Choroid plexus epithelial cell (primary cell): ENCODE data around the gene ARHGEF5.
"Not testable (repeated sequence)": the region's sequence is repeated elsewhere in the genome, so short reads cannot be mapped to it uniquely, and the experiment has no call there.

Experiments
- DNase-seq: peaks from one replicate; pipeline ENCODE4 v3.0.0-alpha.2; 2010; ENCODE audit warnings: low read depth
- H3K4me3 ChIP-seq: 2 replicates; pipeline ENCODE4 v1.5.1; 2011; ENCODE audit warnings: low read depth, mild to moderate bottlenecking, control low read depth, low read length, moderate library complexity

The ARHGEF5 gene

DNA sequence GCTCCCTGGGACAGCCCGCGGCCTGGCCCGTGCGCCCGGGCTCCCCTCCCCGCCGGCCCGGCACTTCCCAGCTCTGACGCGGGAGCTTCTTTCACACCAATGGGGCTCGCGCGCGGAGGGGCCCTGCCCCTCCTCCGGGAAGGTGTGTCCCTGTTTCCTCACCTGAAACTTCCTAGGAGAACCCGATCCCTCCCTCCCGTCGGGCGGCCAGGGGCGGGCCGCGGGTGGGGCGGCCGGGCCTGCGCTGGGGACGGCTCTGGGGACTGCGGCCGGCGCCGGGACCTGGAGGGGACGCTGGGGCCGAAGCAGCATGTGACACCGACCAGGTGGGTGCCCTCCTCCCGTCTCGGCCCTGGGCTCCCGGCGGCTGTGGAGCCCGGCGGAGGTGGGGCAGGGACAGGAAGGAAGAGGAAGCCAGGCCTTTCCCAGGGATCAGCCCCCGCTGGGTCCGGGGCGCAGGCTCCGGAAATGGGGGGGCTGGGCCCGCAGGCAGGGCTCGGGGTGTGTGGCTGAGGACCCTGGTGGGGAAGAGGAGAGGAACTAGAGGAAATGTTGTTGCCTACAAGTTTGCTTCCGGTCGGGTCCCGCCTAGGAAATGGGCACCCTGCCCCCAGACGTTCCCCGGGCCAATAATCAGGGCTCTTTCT lies at the start of gene ARHGEF5:
ARHGEF5 (plus strand) TSS at position 227 of the 647 bp plus-strand sequence. CDS start 7,268 bp downstream, outside the sequence.
- H3K4me3 ChIP-seq, DNase-seq: not testable (repeated sequence)

DNA sequence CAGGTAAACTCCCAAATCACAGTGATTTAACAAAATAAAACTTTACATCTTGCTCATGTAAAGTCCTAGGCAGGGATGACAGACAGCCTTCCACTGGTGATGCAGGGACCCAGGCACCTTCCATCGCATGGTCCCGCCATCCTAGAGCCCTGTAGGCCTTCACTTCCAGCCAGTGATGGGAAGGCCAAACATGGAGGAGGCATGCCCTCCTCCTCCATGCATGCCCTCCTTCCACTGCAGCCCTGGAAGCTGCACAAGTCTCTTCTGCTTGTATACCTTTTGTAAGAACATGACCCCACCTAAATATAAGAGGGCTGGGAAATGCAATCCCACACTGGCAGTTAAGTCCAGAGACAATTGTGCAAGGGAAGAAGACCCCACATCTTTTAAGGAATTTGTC lies 45.5 kb upstream of the ARHGEF5 start:
- H3K4me3 ChIP-seq, DNase-seq: not testable (repeated sequence)

DNA sequence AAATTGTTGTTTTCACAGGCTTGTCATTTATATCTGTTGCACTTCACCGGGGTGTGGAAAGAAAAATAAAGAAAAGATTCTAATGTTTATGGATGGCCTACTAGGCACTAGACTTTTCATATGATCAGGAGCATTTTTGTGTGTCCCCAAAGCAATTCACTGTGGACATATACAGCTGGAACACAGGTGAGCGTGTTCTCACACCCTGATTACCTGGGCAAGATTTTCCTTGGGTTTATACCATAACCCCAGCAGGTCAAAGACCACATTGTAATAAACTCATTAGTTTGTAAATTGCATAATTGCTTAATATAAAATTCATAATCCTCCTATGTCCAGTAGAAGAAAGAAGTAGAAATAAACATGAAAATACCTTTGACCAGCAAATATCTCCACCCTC lies 44.0 kb upstream of the ARHGEF5 start:
- not testable (repeated sequence) for DNase-seq, H3K4me3 ChIP-seq

GRCh38 chr7:144311872-144312469 lies 43.2 kb upstream of the ARHGEF5 start, which contains the start of gene OR2A1:
TSS of gene OR2A1 (plus strand) at chr7:144312419. CDS start at chr7:144318125, 5,706 bp downstream.
- not testable (repeated sequence) for H3K4me3 ChIP-seq, DNase-seq

GRCh38 chr7:144317537-144317936 lies 37.7 kb upstream of the ARHGEF5 start:
- DNase-seq, H3K4me3 ChIP-seq: not testable (repeated sequence)

DNA sequence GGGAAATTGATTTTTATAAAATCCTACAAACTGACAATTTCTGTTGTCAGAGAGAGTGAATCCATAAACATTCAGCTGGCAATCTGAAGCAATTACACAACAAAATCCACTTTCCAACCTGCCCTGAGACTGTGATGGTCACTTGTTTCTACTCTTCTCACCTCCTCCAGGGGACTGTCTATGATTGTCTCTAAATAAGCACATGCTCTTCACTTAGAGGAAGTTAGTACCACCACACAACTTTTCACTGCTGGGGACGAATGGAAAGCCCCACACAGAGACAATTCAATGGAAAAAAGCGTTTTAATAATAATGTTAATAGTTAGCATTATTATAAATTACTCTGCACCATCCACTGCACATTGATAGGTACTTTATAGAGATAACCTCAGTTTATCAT lies 35.7 kb upstream of the ARHGEF5 start:
- not testable (repeated sequence) for H3K4me3 ChIP-seq, DNase-seq

- not testable (repeated sequence) for H3K4me3 ChIP-seq, DNase-seq
Measured at GRCh38 chr7:144321677-144322206, 33.5 kb upstream of the ARHGEF5 start.

DNA sequence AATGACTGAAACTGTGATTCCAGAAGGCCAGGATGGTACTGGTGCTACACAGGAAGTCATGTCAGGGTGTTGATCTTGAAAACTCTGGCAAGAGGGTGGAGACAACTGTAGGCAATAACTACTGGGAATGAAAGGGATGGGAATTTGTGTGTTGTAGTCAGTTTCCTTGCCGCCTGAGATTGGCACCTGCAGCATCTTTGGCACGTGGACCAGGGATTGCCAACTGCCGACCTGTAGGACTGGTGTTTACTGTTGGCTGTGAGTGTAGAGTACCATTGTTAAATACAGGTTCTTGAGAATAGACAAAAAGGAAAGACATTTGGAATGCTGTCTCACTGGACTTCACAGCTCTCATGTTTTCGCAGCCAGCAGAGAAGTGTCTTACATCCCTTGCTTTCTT lies 31.8 kb upstream of the ARHGEF5 start:
- not testable (repeated sequence) for DNase-seq, H3K4me3 ChIP-seq

DNA sequence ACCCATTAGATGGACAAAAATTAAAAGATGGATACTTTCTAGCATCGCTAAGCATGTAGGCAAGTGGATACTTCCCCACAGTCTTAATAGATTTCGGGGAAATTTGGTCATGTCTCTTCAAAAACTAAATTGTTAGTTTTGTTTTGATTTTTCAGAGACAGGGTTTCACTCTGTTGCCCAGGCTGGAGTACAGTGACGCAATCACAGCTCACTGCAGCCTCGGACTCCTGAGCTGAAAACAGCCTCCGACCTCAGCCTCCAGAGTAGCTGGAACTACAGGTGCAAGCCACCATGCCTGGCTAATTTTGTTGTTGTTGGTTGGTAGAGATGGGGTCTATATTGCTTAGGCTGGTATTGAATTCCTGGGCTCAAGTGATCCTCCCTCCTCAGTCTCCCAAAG lies 29.3 kb upstream of the ARHGEF5 start:
- not testable (repeated sequence) for DNase-seq, H3K4me3 ChIP-seq

DNA sequence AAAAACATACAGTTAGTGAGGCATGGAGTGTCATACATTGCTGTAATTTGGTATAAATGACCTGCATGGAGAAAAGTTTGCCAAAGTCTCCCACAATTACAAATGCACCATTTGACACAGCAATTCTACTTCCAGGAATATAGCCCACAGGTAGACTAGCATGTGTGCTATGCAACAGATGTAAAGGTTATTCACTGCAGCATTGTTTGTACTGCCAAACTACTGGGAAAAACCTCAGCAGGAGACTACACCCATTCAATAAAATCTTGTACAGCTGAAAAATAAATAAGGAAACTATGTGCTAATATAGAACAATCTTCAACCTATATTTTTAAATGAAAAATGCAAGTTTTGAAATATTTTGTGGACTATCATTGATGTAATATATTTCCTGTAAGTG lies 25.2 kb upstream of the ARHGEF5 start:
- not testable (repeated sequence) for H3K4me3 ChIP-seq, DNase-seq

DNA sequence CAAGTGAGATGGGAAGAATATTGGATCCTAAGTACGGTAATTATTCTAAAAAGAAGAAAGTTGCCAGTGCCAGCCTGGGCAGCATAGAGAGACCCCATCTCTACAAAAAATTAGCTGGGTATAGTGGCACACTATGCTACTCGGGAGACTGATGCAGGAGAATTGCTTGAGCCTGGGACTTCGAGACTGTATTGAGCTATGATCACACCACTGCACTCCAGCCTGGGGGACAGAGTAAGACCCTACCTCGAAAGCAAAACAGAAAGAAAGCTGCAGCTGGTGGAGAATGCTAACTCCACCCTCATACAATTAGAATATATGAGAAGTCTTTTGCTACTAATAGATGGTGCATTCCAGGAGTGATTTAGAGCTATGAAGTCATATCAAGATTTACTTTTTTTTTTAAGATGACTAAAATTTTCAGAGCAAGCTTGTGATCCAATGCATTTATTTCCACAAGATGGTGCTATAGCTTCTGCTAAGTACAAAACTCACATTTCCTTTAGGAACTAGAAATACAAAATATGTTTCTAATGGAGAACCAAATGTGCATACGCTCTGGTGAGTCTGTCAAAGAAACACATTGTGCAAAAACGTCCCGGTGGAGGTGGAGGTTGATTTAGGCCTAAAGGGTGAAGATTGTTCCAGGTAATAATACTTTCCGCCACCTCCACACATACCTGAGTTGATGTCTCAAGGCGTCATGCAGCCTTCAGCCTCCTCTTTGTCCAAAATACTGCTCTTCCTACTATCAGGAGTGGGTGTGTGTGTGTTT lies 23.8 kb upstream of the ARHGEF5 start:
- H3K4me3 ChIP-seq, DNase-seq: not testable (repeated sequence)

DNA sequence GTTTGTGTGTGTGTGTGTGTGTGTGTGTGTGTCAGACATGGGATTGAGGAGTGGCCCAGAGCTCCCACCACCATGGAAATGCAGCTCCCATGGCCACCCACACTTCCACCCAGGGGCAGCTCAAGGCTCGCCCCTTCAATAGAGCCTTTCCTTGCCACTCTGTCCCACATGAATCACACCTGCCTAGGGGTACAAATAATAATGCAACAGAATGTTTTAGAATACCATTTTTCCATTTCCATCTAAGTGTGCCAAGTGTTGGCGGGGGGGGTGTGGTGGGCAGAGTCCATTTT lies 23.3 kb upstream of the ARHGEF5 start:
- H3K4me3 ChIP-seq, DNase-seq: not testable (repeated sequence)

DNA sequence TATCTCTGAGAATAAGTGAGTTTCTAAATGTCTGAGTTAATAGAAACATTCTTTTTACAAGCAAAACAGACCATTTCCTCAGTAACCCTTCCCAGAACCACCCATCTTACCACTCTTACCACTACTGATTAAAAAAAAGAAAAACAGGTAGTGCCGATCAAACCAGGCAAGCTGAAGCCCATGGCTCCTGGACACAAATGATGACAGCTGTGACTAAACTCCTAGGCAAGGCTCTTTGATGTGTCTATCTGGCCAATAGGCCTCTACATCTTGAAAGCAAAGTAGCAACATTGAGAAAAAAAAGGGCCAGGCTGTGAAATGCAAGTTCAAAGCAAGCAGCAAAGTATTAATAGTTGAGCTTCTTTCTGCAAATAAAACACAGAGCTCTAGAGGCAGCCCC lies 6.6 kb upstream of the ARHGEF5 start:
- not testable (repeated sequence) for DNase-seq, H3K4me3 ChIP-seq

DNA sequence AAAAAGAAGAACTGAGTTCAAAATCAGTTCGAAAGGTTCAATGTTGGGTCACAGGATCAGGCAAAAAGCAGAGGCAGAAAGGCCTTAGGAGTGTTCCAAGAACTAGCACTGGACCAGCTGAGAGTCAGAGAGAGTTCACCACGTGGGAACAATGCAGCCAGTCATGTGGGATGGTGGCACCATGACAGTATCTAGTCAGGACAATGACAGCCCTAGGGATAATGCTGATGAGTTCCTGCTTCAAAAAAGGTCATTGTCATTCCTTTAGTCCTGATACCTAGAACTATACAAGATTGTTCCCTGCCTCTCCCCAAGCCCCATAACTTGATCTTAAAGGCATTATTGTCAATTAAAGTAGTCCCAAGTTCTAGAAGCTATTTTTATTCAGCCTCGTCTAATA lies 3.5 kb upstream of the ARHGEF5 start:
- DNase-seq, H3K4me3 ChIP-seq: not testable (repeated sequence)

GRCh38 chr7:144356185-144356584 lies 983 bp downstream of the ARHGEF5 start:
- H3K4me3 ChIP-seq, DNase-seq: not testable (repeated sequence)

DNA sequence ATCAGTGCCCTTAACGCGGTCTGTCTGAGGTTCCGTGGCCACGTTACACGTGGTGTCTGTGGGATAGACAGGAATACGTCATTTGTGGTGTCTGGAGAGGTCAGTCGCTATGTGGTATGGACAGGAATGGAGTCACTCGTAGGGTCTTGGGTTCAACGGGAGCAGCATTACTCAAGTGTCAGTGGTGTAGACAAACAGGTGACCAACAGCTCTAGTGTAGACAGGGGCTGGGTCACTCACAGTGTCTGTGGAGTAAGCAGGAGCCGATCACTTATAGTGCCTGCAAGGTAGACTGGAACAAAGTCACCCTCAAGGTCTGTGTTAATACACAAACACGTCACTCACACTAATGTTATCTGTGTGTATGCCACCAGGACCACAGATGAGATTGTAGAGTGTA lies 1.7 kb downstream of the ARHGEF5 start:
- not testable (repeated sequence) for DNase-seq

DNA sequence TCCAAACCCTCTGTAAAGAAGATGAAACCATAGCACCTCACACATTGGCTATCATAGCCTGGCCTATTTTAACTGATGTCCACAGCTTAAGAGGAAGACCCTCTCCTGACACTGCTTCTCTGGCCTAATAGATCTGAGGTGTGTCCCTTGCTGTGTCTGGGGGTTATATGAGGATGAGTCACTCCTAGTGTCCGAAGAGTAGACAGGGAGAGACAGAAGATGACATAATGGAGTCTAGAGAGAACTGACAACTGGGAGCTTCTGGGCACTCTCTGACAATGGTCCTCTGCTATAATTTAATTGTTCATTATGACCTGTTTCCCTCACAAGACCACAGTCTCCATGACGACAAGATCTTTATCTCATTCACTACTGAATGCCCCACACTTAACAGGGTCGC lies 6.9 kb downstream of the ARHGEF5 start:
- DNase-seq, H3K4me3 ChIP-seq: not testable (repeated sequence)

More for the DNA sequence above, 1.7 kb downstream of the ARHGEF5 start:
- H3K4me3 ChIP-seq = not testable (repeated sequence)

- DNase-seq, H3K4me3 ChIP-seq: not testable (repeated sequence)
Measured at GRCh38 chr7:144365523-144365922, 10.3 kb downstream of the ARHGEF5 start.

DNA sequence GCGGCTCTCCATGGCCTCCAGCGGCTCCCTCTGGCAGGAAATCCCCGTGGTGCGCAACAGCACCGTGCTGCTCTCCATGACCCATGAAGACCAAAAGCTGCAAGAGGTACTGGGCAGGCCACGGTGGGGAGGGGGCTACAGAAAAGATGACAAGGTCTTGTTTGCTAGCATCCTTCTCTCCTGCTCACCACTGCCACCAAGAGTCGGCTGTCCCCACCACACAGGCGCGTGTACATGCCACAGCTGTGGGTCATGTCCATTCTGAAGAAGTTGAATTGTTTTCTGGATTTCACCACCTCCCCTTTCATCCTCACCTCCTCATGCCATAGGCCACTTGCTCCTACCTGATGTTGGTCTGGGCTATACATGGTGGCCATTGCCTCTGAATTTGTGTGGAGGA lies 12.0 kb downstream of the ARHGEF5 start:
- H3K4me3 ChIP-seq, DNase-seq: not testable (repeated sequence)

DNA sequence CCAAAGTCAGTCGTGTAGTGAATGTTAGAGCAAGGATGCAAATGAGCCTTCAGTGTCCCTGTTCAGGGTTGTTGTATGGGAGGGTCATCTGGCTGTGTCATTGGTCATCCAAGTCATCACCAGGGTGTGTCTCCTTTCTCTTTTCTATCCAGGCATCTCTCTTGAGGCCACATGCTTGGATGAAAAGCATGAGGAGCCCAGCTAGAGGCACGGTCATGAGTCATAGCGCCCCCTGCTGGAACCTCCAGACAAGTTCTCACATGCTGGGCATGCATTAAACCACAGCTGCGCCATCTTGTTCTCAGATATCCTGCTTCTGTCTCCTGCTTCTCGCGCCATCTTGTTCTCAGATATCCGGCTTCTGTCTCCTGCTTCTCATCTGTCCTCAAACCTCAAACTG lies 14.0 kb downstream of the ARHGEF5 start:
- not testable (repeated sequence) for H3K4me3 ChIP-seq, DNase-seq
